Neuronal stem cell (in vitro differentiated cells): ENCODE data around the gene KCNK18.
A peak's percentile ranks its signal among the peaks of the same experiment; 100 is the strongest.

ENCODE experiments used
- DNase-seq: peaks from one replicate; pipeline ENCODE4 v3.0.0-alpha.2; 2013; ENCODE audit warnings: low spot score
- H2AFZ ChIP-seq: one replicate; pipeline ENCODE4 v1.6.1; 2013; ENCODE audit warnings: mild to moderate bottlenecking, low read length, inconsistent platforms
- H2AK5ac ChIP-seq: 2 replicates; pipeline ENCODE4 v1.6.1; 2013; ENCODE audit warnings: low read depth, mild to moderate bottlenecking, inconsistent platforms, low read length, moderate library complexity, mixed read lengths
- H2BK120ac ChIP-seq: 2 replicates; pipeline ENCODE4 v1.6.1; 2013; ENCODE audit warnings: low read depth, mild to moderate bottlenecking, inconsistent platforms, low read length, moderate library complexity, mixed read lengths
- H2BK12ac ChIP-seq: one replicate; pipeline ENCODE4 v1.6.1; 2013; ENCODE audit warnings: low read length, inconsistent platforms
- H2BK15ac ChIP-seq: 2 replicates; pipeline ENCODE4 v1.6.1; 2013; ENCODE audit warnings: mild to moderate bottlenecking, low read length, inconsistent platforms, mixed read lengths
- H2BK5ac ChIP-seq: one replicate; pipeline ENCODE4 v1.6.1; 2013; ENCODE audit warnings: inconsistent platforms, mild to moderate bottlenecking, low read length, moderate library complexity
- H3K14ac ChIP-seq: one replicate; pipeline ENCODE4 v1.6.1; 2013; ENCODE audit warnings: low read length, inconsistent platforms
- H3K18ac ChIP-seq: 2 replicates; pipeline ENCODE4 v1.6.1; 2013; ENCODE audit warnings: low read length, inconsistent platforms
- H3K23ac ChIP-seq: 2 replicates; pipeline ENCODE4 v1.6.1; 2013; ENCODE audit warnings: low read depth, mild to moderate bottlenecking, mixed read lengths, low read length, inconsistent platforms; ENCODE audit not compliant: poor library complexity
- H3K27ac ChIP-seq: replicated peaks from 3 replicates; pipeline ENCODE4 v1.5.1; 2013; ENCODE audit warnings: low read length, inconsistent platforms
- H3K27me3 ChIP-seq, 3 experiments: 2 replicates each; pipeline ENCODE4 v1.6.1; 2013; ENCODE audit warnings: low read length in 3 of 3, mild to moderate bottlenecking in 2 of 3, inconsistent platforms in 1 of 3, low read depth in 1 of 3, mixed read lengths in 1 of 3, moderate library complexity in 1 of 3; ENCODE audit not compliant: control insufficient read depth in 3 of 3, insufficient read depth in 3 of 3
- H3K36me3 ChIP-seq, 2 donors: replicated peaks in 1 of 2; 2 replicates each; pipeline ENCODE4 v1.6.1; 2013; ENCODE audit warnings: low read length in 2 of 2; ENCODE audit not compliant: control insufficient read depth in 2 of 2, insufficient read depth in 2 of 2
- H3K4ac ChIP-seq: 2 replicates; pipeline ENCODE4 v1.6.1; 2013; ENCODE audit warnings: inconsistent platforms, mild to moderate bottlenecking, low read length, moderate library complexity
- H3K4me1 ChIP-seq, 2 donors: 1 replicate in 1 of 2; 2 replicates in 1 of 2; pipeline ENCODE4 v1.6.1; 2013; ENCODE audit warnings: low read length in 2 of 2, low read depth in 1 of 2; ENCODE audit not compliant: control insufficient read depth in 2 of 2, insufficient read depth in 1 of 2
- H3K4me2 ChIP-seq: one replicate; pipeline ENCODE4 v1.6.1; 2013; ENCODE audit warnings: mild to moderate bottlenecking, low read length, inconsistent platforms; ENCODE audit not compliant: insufficient read depth, poor library complexity, severe bottlenecking
- H3K4me3 ChIP-seq, 2 donors: 2 replicates each; pipeline ENCODE4 v1.5.1; 2013; ENCODE audit warnings: low read length in 2 of 2, mild to moderate bottlenecking in 2 of 2, inconsistent platforms in 1 of 2, moderate library complexity in 1 of 2
- H3K79me1 ChIP-seq: one replicate; pipeline ENCODE4 v1.6.1; 2013; ENCODE audit warnings: low read depth, mild to moderate bottlenecking, inconsistent platforms, low read length, moderate library complexity
- H3K9ac ChIP-seq: one replicate; pipeline ENCODE4 v1.6.1; 2013; ENCODE audit warnings: mild to moderate bottlenecking, low read depth, low read length, inconsistent platforms; ENCODE audit not compliant: poor library complexity
- H3K9me3 ChIP-seq, 2 donors: replicated peaks in 1 of 2; 2 replicates each; pipeline versions ENCODE3 to v1.6.1; 2013; ENCODE audit warnings: low read length in 2 of 2, mild to moderate bottlenecking in 2 of 2, inconsistent platforms in 1 of 2, low read depth in 1 of 2, mixed read lengths in 1 of 2, moderate library complexity in 1 of 2; ENCODE audit not compliant: control insufficient read depth in 2 of 2, insufficient read depth in 1 of 2
- H4K8ac ChIP-seq: one replicate; pipeline ENCODE4 v1.6.1; 2013; ENCODE audit warnings: low read depth, mild to moderate bottlenecking, inconsistent platforms, low read length, moderate library complexity
- H4K91ac ChIP-seq: one replicate; pipeline ENCODE4 v1.6.1; 2013; ENCODE audit warnings: low read length, low read depth, mild to moderate bottlenecking, inconsistent platforms; ENCODE audit not compliant: poor library complexity
- WGBS, 2 donors: extraction: QIAGEN DNeasy Blood & Tissue Kit; methylation state at CpG; one replicate each; pipeline ENCODE4 v1.1.7; 2013; ENCODE audit warnings: missing lambda C conversion rate in 2 of 2, mixed read lengths in 1 of 2; ENCODE audit not compliant: insufficient read length in 2 of 2, insufficient replicate concordance in 1 of 2; ENCODE audit errors: extremely low coverage in 2 of 2; 5-methylcytosine and 5-hydroxymethylcytosine counted together

The KCNK18 gene

DNA sequence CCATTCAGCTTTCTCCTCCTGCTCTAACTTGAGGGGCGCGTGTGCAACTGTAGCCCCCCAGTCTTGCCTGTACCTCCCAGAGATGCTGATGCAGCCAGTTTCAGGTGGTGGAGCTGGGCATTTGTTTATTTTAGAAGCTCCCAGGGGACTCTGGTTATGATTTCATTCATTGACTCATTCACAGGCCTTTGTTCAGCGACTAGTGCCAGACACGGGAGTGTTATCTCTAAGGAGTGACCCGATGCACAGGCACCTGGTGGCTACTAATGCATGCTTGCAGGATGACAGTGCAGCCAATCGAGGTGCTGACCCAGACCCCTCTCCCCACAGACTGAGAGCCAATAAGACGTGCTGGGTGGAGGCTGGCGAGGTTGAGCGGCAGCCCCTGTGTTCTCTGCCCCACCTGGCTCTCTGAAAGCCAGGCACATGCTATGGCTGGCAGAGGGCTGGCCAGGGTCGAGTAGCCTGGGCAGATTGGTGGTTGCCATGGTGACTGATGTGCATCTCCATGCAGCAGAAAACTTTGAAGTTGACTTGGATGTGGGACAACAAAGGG is 23.9 kb downstream of the KCNK18 start:
- no peak overlapping the region for H4K8ac ChIP-seq
- no peak overlapping the region for H2BK15ac ChIP-seq
- no peaks in the 10 kb centered on the region for H3K79me1 ChIP-seq
- H3K14ac ChIP-seq = no peak overlapping the region
- no peak overlapping the region for H3K4ac ChIP-seq
- H2AK5ac ChIP-seq = no peak overlapping the region
- DNase-seq = no peak
- H3K36me3 ChIP-seq = no peaks in the 10 kb centered on the region
- peak overlapping the region; percentile 56 for H2AFZ ChIP-seq
- peaks cover 0 to 2% of the 10 kb centered on the region in 2 donors for H3K9me3 ChIP-seq
- H3K4me2 ChIP-seq = no peak overlapping the region
- no peak overlapping the region for H2BK5ac ChIP-seq
- no peak overlapping the region for H3K27ac ChIP-seq
- H2BK120ac ChIP-seq = no peak overlapping the region
- H3K4me3 ChIP-seq = no peak overlapping the region
- no peak overlapping the region for H4K91ac ChIP-seq
- WGBS, 2 donors = no CpG with 5 or more reads among the region's 10 CpGs
- H3K18ac ChIP-seq = peak overlapping the region; percentile 35
- H2BK12ac ChIP-seq = no peak overlapping the region
- peaks cover 2 to 22% (median 15%) of the 10 kb centered on the region in 3 experiments for H3K27me3 ChIP-seq
- H3K4me1 ChIP-seq = peaks cover 11 to 16% of the 10 kb centered on the region in 2 donors
- H3K23ac ChIP-seq = no peak overlapping the region
- no peak overlapping the region for H3K9ac ChIP-seq

- Histone ChIP-seq H3K79me1 (no peaks in the 10 kb centered on the region), H3K18ac (peak overlapping the region; percentile 17), H3K4me2 (no peak overlapping the region), H3K36me3 (no peaks in the 10 kb centered on the region), H4K91ac (no peak overlapping the region), H3K27me3 (peaks cover 0 to 12% (median 4%) of the 10 kb centered on the region in 3 experiments), H2BK120ac (no peak overlapping the region), H2BK12ac (no peak overlapping the region), H3K27ac (no peak overlapping the region), H4K8ac (no peak overlapping the region), H2AFZ (no peak overlapping the region), H3K4me3 (no peak overlapping the region), H3K4ac (no peak overlapping the region), H3K14ac (no peak overlapping the region), H3K4me1 (peaks cover 8 to 9% of the 10 kb centered on the region in 2 donors), H3K9ac (no peak overlapping the region), H3K9me3 (peaks cover 0 to 2% of the 10 kb centered on the region in 2 donors), H2BK15ac (no peak overlapping the region), H3K23ac (no peak overlapping the region), H2AK5ac (no peak overlapping the region), H2BK5ac (no peak overlapping the region)
- WGBS, 2 donors = no CpG with 5 or more reads among the region's 5 CpGs
- no peak for DNase-seq
Measured at GRCh38 chr10:117222552-117222951, 25.3 kb downstream of the KCNK18 start.

GRCh38 chr10:117222976-117223692 is 25.8 kb downstream of the KCNK18 start:
- H3K18ac ChIP-seq = peak overlapping the region; percentile 50
- H3K27ac ChIP-seq = no peak overlapping the region
- peaks cover 0 to 6% (median 0%) of the 10 kb centered on the region in 3 experiments for H3K27me3 ChIP-seq
- H3K36me3 ChIP-seq = no peaks in the 10 kb centered on the region
- H4K8ac ChIP-seq = no peak overlapping the region
- no peak overlapping the region for H3K23ac ChIP-seq
- no peak overlapping the region for H3K14ac ChIP-seq
- no peak overlapping the region for H2AK5ac ChIP-seq
- no peak overlapping the region for H2BK15ac ChIP-seq
- H3K4me2 ChIP-seq = no peak overlapping the region
- H2BK5ac ChIP-seq = no peak overlapping the region
- H2BK120ac ChIP-seq = no peak overlapping the region
- no peak overlapping the region for H3K9ac ChIP-seq
- peaks cover 0 to 2% of the 10 kb centered on the region in 2 donors for H3K9me3 ChIP-seq
- H3K4me3 ChIP-seq = no peak overlapping the region
- no peak overlapping the region for H2AFZ ChIP-seq
- no CpG with 5 or more reads among the region's 4 CpGs for WGBS, 2 donors
- DNase-seq = no peak
- no peak overlapping the region for H4K91ac ChIP-seq
- peaks cover 8% of the 10 kb centered on the region in 2 donors for H3K4me1 ChIP-seq
- H2BK12ac ChIP-seq = no peak overlapping the region
- no peak overlapping the region for H3K4ac ChIP-seq
- no peaks in the 10 kb centered on the region for H3K79me1 ChIP-seq

GRCh38 chr10:117223693-117224430 is 26.6 kb downstream of the KCNK18 start:
- H2BK120ac ChIP-seq = no peak overlapping the region
- H4K8ac ChIP-seq = no peak overlapping the region
- H3K4me2 ChIP-seq = no peak overlapping the region
- H2BK15ac ChIP-seq = no peak overlapping the region
- no peak overlapping the region for H3K14ac ChIP-seq
- WGBS, 2 donors = no CpG with 5 or more reads among the region's 7 CpGs
- peaks cover 0 to 2% of the 10 kb centered on the region in 2 donors for H3K9me3 ChIP-seq
- H2BK12ac ChIP-seq = no peak overlapping the region
- no peak overlapping the region for H3K27ac ChIP-seq
- H4K91ac ChIP-seq = no peak overlapping the region
- H3K36me3 ChIP-seq = no peaks in the 10 kb centered on the region
- H2BK5ac ChIP-seq = no peak overlapping the region
- peaks cover 8% of the 10 kb centered on the region in 2 donors for H3K4me1 ChIP-seq
- no peak overlapping the region for H2AFZ ChIP-seq
- H3K79me1 ChIP-seq = no peaks in the 10 kb centered on the region
- peak overlapping the region; percentile 50 for H3K18ac ChIP-seq
- H2AK5ac ChIP-seq = no peak overlapping the region
- no peak overlapping the region for H3K23ac ChIP-seq
- H3K4me3 ChIP-seq = no peak overlapping the region
- no peaks in the 10 kb centered on the region for H3K27me3 ChIP-seq
- H3K9ac ChIP-seq = no peak overlapping the region
- H3K4ac ChIP-seq = no peak overlapping the region
- DNase-seq = no peak
